HG03039 (cell line): ENCODE data around the gene TMEM208.

Source experiments
- ATAC-seq: cut with Tn5 transposase; IDR thresholded peaks from one replicate; pipeline ENCODE4 v1.9.1; 2021; ENCODE audit warnings: mild to moderate bottlenecking, moderate library complexity; ENCODE audit not compliant: unreplicated experiment

TMEM208 gene

DNA sequence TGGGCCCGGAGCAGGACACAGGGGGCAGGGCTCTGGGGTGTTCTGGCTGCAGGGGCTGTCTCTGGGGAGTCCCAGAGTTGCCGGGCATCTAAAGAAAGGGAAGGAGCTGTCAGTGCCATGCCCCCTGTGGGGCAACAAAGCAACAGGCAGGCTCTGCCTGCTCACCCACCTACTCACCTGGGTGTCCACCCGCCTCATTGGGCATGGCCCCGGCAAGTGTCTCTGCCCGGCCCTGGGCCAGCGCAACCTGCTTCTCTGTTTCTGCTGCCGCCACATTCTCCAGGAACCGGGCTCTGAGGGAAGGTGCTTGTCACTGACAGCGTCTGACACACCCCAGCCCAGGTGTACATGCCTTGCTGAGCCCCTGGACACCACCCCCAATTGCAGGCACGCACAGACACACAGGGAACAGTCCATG, 7.3 kb downstream of the TMEM208 start:
- ATAC-seq, result no peak

DNA sequence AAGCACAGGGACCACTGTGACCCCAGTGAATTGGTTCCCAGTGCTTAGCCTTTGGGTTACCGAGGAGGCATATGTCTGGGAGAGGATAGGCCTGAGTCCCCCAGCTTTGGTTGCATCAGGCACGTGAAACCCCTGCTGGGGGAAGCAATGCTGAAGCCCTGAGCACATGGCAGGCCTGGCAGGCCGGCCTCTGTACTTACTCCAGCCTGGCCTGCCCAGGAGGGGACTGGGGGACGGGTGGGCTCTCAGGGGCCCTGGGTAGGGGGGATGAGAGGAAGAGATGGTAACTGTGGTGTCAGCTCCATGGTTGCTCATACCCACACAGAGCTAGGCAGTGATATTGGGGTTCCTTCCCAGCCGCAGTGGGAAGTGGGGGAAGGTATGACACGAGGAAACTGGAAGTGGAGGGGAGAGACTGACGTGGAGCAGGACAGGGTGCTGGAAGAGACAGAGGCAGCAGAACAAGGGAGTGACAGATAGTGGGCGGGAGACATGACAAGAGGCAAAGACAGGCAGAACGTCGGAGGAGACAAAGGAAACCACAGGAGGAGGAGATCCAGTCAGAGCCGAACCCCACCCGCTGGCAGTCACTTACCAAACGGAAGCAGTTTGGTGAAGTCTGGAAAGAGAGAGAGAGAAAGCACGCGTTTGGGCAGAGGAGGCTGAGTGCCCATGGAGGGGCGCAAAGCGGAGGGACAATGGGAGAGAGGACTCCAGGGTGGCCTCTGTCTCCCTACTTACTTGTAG, 9.1 kb downstream of the TMEM208 start:
- ATAC-seq, result no peak

DNA sequence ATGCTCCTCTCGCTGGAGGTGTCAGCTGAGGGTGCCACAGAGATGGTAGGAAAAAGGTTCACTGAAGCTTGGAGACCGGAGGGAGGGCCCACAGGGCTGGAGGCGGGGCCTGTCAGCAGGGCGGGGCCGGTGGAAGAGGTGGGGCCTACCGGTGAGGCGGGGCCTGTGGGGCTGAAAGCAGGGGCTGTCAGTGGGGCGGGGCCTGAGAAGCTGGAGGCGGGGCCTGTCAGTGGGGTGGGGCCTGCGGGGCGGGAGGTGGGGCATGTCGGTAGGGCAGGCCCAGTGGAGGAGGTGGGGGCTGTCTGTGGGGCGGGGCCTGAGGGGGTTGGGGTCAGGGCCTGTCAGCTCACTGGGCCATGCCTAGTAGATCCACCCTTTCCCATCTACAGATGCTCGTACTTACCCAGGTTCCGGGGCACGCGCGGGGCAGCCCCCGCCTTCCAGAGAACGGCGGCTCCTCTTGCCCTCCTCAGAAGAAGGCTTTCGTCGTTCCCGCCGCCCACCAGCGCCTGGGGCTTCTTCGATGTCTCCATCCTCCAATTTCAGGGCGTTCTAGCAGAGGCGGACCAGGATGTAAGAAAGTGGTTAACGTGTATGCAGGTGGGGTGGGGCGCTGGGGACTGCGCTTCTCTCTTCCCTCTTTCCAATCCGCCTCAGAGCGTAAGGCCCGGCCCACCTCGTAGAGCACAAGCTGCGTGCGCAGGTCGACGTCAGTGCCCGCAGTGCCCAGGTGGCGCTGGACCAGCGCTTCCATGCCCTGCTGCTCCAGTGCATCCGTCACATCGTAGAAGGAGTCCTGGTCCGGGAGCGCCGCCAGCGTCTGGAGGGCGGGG, 9.8 kb downstream of the TMEM208 start:
- no peak for ATAC-seq

DNA sequence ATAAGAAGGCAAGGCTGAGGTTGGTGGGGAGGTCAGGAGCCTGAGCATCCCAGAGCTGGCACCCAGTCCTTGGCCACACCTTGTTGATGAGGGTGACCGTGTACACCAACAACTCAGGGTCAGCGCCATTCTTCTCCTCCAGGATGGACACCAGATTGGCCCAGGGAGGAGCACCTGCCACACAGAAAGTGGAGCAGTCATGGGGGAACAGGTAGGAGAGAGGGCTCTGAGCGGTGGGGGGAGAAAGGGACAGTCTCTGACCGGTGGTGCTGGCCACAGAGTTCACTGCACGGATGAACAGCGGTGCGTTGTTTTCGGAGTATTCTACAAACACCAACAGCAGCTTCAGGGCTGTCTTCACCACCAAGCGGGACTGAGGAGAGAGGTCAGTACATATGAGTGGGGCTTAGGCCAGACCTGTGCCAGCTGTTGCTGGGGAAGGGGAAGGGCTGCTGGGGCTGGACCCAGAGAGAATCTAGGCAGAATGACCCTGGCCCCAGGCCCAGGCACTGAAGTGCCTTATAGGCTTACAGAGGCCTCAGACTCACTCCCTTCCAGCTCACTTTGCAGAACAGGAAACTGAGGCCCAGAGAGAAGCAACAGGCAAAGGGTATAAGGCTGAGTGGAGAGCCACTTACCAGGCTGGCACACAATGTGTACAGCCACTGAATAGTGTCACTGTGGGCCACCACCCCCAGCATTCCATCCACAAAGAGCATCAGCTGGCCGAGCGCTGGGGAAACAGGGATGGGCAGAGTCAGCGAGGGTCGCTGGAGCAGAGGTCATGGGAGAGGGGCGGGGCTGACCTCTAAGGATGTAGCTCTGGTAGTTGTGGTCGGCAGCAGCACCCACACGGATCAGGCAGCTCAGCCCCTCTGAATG, 10.7 kb downstream of the TMEM208 start:
- ATAC-seq, result no peak

DNA sequence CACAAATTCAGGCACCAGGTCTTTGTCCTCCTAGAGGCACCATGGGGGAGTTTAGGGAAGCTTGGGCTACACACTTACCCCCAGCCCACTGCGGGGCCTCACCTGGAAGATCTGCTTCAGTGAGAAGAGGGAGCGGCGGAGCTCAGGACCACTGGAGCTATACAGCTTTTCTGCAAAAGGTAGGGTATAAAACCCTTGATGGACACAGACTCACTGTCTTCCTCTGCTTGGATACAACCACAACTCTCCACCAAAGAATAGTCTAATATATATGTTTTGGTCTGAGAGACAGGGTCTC, 11.3 kb downstream of the TMEM208 start:
- ATAC-seq, result no peak

DNA sequence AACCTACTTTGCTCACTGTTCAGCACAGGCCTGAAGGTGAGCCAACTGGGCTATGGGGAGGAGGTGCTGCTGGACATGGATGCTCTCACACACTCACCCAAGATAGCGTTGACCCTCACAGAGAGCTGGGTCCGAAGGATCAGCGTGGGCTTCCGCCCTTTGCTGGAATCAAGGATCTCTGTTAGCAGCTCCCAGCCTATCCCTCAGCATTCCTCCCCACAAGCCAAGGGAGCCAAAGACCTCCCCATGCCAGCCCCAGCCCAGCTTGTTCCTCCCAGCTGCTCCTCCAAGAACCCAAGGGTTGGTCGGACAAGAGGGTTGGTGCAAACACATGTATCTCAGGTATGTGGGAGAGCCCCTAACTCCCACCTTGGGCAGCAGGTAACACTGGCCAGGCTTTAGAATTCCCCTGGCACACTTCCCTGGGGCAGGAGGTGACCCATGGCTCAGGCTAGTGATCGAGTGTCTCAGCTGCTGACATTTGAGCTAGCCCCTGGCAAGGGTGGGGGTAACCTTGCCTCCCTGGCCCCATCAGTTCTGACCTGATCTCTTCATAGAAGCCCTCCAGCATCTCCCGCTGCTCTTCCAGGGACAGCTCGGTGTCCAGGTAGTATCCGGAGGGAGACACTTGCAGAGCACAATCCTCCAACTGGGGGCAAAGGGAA, 12.0 kb downstream of the TMEM208 start:
- ATAC-seq, result no peak

DNA sequence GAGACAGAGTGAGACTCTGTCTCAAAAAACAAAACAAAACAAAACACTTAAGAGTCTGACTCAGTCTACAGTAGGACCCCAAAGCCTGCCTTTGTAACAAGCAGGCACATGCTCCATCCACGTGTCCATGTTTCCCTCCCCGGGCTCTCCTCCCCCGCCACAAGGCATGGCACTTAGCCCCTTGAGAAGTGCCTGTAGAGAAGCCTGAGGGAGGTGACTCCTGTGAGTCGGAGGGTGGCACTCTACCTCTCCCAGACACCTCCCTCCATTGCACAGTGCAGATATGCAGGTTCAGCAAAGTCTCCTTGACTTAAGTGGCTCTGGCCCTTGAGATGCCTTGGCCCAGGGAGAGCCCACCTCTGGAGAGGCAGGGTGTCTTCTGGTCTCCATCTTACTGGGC, 13.6 kb downstream of the TMEM208 start:
- ATAC-seq, result no peak

DNA sequence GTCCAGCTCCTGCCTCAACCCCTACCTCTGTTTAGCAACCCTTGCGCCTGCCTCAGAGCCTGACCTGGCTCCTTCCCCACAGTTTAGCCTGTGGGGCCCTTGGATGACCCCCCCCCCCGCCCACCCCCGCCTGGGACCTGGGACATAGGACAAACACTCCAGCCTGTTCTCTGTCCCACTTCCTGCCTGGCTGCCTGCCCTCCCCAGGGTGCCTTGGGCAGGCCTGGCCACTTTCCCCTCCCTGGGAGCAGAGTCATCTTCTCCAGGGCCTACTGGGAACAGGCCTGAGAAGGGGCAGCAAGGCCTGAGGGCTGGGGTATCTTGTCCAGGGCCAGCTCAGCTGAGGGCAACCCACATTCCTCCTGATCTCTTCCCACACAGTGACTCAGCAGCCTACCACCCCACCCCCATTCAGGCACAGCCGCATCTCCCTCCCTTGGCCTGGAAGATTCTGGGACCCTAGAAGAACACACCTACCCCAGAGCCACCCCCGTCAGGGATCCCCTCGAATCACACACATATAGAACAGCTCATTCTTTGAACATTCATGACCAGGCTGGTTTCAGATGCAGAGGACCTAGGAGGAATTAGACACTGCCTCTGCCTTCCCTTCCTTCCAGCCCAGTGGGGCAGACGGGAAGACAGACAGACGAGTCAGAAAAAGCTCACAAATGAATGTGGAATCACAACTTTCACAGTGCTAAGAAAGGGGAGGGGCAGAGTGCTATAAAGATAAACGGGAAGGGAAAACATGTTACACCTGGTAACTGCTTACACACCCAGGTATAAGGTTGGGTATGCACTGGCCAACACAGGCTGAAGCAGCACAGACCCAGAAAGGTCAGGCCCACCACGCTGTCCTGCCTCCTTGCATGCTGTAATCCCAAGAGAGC, 14.3 kb downstream of the TMEM208 start:
- no peak for ATAC-seq

DNA sequence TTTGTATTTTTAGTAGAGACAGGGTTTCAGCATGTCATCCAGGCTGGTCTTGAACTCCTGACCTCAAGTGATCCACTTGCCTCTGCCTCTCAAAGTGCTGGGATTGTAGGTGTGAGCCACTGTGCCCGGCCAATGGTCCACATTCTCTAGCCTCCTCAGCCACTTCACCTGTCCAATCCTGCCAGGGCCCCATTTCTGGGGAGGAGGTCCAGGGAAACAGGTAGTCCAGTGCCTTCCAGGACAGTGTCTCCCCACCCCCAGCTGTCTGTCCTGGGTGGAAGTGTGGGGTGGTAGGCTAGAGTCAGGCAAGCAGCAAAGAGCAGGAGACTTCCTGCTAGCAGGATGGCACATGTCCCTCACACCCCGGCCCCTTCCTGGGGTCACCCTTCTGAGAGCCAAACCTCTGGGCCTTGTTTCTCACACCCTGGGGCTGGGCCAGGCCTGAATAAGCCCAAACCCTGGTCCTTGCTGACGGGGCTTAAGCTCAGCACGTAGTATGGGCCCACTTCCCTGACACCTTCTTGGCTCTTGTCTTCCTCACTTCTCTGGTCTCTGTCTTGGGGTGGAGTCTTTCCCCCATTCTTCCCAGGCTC, 15.3 kb downstream of the TMEM208 start:
- ATAC-seq, result no peak

DNA sequence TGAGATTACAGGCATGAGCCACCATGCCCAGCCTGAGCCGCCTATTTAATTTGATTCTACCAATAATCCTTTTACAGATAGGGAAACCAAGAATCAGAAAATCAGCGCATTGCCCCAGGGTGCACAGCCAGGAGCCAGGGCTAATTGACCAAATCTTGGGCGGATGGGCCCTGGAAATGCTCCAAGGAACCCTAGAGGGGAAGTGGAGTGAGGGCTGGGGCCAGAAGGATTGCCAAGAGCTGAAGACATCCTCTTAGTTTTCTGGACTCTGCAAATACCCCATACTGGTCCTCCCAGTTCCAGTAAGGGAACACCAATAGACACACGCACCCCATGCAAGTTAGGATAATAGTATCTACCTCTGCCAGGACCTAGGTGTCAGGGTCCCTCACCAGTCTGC, 16.6 kb downstream of the TMEM208 start:
- ATAC-seq, result no peak

DNA sequence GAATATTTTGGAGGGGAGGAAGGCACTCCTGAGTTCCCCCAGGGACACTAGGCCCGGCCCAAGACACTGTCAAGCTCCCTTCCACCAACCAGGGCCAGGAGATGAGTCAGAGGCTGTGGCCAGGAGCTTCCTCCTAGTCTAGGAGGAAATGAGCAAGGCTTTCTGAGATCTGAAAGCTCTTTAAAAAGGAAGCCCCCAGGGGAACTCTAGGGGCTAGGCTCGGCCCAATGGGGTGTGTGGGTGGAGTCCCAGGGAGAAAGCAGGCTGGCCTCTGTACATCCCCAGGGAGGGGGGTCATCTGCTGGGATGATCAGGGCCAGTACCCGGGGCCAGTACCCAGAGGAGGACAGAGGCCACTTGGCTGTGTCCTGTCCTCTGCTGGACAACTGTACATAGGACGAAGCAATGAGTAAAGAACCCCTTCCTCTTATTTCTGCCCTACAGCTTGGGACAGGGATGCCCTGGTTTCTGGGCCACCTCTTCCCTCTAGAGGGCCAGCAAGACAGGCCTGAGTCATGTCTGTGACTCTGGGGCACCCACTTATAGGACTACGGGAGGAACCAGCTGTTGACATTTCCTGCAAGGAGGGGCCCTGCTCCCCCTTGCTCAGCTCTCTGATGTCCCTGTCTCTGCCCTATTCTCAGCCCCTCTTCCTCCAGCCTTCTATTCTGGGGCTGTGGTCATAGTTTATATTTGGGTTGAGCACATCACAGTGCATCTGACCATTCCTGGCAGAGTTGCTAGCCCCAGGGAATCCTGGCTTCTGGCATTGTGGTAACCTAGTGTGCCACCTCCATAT, 17.7 kb downstream of the TMEM208 start:
- peak; percentile 35 for ATAC-seq

DNA sequence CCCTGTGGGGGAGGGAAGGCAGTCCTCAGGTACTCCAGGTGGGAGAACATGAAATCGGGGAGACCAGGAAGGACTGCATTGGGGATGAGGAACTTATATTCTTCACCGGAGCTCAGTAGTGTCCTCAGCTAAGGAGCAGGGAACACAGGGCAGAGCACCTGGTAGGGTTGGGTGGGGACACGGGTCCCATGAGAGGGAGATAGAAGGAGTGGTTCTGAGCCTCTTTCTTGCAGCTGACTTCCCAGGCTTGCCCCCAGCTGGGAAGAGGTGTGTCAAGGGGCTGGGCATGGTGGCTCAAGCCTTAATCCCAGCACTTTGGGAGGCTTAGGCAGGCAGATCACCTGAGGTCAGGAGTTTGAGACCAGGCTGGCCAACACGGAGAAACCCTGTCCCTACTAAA, 18.3 kb downstream of the TMEM208 start:
- no peak for ATAC-seq

DNA sequence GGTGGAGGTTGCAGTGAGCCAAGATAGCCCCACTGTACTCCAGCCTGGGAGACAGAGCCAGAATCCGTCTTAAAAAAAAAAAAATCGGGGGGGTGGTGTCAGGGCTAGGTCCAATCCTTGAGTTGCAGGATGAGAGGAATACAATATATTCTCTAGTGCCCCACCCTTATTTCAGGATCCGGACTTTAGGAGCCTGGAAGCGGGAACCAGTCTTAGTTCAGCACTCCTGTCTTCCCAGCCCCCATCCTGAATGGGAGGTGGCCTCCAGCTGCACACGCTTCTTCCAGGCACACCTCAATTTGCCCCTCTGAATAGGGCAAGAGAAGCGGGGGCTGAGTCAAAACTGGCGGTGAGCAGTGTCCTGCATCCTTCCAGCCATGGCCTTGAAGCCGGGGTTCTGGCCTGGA, 18.7 kb downstream of the TMEM208 start:
- ATAC-seq, result no peak

DNA sequence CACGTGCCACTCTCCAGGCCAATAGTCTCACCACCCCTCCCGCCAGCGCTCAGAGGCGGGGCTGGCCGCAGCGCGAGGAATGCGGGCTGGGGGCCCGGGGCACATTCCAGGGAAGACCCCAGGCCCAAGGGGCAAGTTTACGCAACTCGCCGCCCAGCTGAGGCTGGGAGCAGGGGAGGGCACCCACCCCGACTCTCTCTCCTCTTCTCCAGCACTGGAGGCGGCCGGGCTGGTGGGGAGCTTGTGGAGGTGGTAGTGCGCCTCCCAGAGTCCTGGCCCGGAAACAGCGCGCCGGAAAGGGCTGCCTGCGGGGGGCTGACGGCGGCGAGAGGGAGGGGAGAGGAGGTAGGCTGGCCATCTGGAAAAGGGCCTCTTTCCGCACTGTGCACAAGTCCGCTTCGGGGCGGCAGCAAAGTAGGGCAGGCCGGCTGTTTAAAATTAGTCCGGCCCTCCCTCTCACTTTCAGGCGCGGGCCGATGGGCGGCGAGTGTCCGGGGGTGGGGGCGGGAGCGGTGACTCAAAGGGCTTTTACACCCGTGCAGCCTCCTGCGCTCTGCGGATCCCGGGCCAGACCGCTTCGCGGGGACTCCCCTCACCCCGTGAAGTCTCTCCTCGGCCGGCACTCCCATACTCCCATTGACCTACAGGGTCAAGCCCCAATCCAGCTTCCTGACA, 19.3 kb downstream of the TMEM208 start:
- ATAC-seq, result peak; percentile 9

DNA sequence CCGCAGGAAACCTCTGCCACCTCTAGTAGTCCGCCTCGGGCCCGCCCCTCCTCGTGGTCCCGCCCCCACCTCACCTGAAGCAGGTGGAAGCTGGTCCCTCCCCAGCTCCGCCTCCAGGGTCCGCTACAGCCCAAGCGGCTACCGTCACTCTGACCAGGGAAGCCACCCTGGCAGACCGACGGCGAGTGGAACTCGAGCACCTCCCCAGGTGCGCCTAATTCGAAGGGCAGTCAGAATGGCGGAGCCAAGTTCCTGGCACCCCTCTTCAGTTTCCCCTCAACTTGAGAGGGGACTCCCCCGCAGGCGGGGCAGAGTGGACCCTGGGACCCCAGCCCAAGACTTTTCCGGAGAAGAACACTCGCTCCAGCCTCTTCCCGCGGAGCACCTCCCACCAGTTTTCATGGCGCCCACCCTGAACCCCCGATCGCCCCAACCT, 19.8 kb downstream of the TMEM208 start:
- ATAC-seq, result no peak

DNA sequence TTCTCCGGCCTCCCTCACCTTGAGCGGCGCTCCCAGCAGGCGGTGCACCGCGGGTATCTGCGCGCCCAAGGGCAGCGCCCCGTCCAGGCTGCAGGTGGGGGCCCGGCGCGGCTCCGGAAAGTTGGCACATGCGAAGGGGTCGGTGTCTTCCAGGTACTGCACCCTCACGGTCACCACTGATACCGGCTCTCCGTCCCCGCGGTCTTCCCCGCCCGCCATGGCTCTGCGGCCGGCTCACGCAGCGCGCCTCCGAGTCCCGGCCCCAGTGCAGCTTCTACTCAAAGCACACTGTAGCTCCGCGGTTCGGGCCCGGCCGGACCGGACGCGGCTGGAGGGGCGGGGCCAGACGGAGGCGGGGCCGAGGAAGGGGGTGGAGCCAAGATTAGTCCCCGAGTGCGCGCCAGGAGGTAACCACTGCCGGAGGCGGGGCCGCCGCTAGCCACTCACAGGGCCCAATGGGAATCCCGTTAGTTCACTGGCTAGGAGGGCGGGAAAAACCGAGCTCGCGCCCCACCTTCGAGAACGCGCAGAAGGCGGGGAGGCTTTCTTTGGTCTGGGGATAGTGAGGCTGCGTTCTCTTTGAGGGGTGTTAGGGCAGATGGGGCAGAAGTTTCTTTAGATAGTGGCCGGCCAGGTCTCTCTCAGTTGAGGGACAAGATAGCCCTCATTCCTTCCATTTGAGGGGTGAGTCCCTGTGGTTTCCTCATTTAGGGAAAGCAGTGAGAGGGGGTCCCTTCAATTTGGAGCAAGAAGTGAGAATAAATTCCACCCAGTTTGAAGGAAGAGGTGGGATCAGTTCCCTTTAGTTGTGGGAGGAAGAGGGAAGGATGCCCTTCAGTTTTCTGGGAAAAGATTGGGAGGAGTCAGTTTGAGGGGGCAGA, 20.5 kb downstream of the TMEM208 start, which contains the start of gene FHOD1:
TSS of gene FHOD1 (minus strand) at position 290 of the 881 bp plus-strand sequence. CDS start at position 219, 71 bp downstream.
- peak; percentile 46 for ATAC-seq

DNA sequence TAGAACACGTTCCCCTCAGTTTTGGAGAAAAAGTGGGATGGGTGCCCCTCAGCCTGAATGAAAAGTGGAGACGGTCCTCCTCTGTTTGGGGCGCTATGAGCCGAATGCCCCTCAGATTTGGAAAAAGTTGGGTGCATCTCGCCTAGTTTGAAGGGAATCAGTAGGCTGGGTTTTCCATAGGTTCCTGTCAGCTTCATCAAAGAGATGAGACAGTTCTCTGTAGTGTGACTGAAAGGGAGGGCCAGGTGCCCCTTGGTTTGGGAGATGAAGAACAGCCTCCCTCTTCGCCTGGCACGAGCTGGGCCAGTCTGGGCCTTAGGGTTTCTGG, 21.1 kb downstream of the TMEM208 start:
- ATAC-seq, result no peak
